HG02759 (cell line): ENCODE data around the gene GRM7.

Experiments used
- ATAC-seq: cut with Tn5 transposase; IDR thresholded peaks from one replicate; pipeline ENCODE4 v1.9.1; 2021; ENCODE audit warnings: mild to moderate bottlenecking, moderate library complexity; ENCODE audit not compliant: unreplicated experiment

The GRM7 gene

GRCh38 chr3:7630925-7631324 lies 770.0 kb downstream of the GRM7 start:
- no peak for ATAC-seq

- no peak for ATAC-seq
Observed at GRCh38 chr3:7632305-7632704, 771.4 kb downstream of the GRM7 start.

- ATAC-seq, result no peak
Observed at GRCh38 chr3:7637694-7638093, 776.8 kb downstream of the GRM7 start.

GRCh38 chr3:7638103-7638502 lies 777.2 kb downstream of the GRM7 start:
- no peak for ATAC-seq

GRCh38 chr3:7640787-7641186 lies 779.9 kb downstream of the GRM7 start:
- no peak for ATAC-seq

GRCh38 chr3:7646851-7647250 lies 785.9 kb downstream of the GRM7 start:
- no peak for ATAC-seq

GRCh38 chr3:7650466-7650865 lies 789.6 kb downstream of the GRM7 start:
- no peak for ATAC-seq

GRCh38 chr3:7651274-7651673 lies 790.4 kb downstream of the GRM7 start:
- no peak for ATAC-seq

- ATAC-seq, result no peak
Observed at GRCh38 chr3:7657214-7658112, 796.5 kb downstream of the GRM7 start.

GRCh38 chr3:7658294-7658693 lies 797.4 kb downstream of the GRM7 start:
- no peak for ATAC-seq

- no peak for ATAC-seq
Observed at GRCh38 chr3:7659079-7659478, 798.2 kb downstream of the GRM7 start.

GRCh38 chr3:7663771-7664170 lies 802.9 kb downstream of the GRM7 start:
- no peak for ATAC-seq

GRCh38 chr3:7667774-7668173 lies 806.9 kb downstream of the GRM7 start:
- ATAC-seq, result no peak

GRCh38 chr3:7669641-7670040 lies 808.7 kb downstream of the GRM7 start:
- no peak for ATAC-seq

- ATAC-seq, result no peak
Observed at GRCh38 chr3:7678521-7678920, 817.6 kb downstream of the GRM7 start.

GRCh38 chr3:7682822-7683229 lies 821.9 kb downstream of the GRM7 start:
- ATAC-seq, result no peak

- no peak for ATAC-seq
Observed at GRCh38 chr3:7683426-7683825, 822.5 kb downstream of the GRM7 start.

GRCh38 chr3:7684182-7684715 lies 823.3 kb downstream of the GRM7 start:
- no peak for ATAC-seq

- ATAC-seq, result no peak
Observed at GRCh38 chr3:7687428-7688147, 826.7 kb downstream of the GRM7 start.

GRCh38 chr3:7692866-7693265 lies 832.0 kb downstream of the GRM7 start:
- ATAC-seq, result no peak

GRCh38 chr3:7693976-7694375 lies 833.1 kb downstream of the GRM7 start:
- no peak for ATAC-seq

- no peak for ATAC-seq
Observed at GRCh38 chr3:7695049-7695448, 834.1 kb downstream of the GRM7 start.
